HL-60 (cell line): Measurements from ENCODE around the gene TSGA10.
A peak's percentile ranks its signal among the peaks of the same experiment; 100 is the strongest.

Experiments used
- DNase-seq, 2 experiments: peaks; one replicate each; pipeline ENCODE4 v3.0.0-alpha.2; 2010 to 2020; ENCODE audit warnings: low read depth in 1 of 2, low spot score in 1 of 2
- H3K27ac ChIP-seq: fragments of 250-450 bp; sonication (Bioruptor Pico); replicated peaks from 2 replicates; pipeline ENCODE4 v1.5.1; 2020; ENCODE audit warnings: mild to moderate bottlenecking, moderate library complexity
- H3K27me3 ChIP-seq: fragments of 250-450 bp; sonication (Bioruptor Pico); 2 replicates; pipeline ENCODE4 v1.5.1; 2021; ENCODE audit warnings: mild to moderate bottlenecking, moderate library complexity; ENCODE audit not compliant: insufficient read depth, poor library complexity, severe bottlenecking
- H3K4me3 ChIP-seq: replicated peaks from 2 replicates; pipeline ENCODE4 v1.5.1; 2011; ENCODE audit warnings: mild to moderate bottlenecking, control low read depth, low read length; ENCODE audit not compliant: insufficient read depth
- CTCF ChIP-seq: IDR thresholded peaks from one replicate; pipeline ENCODE4 v1.5.1; 2011; ENCODE audit warnings: low read length, control low read depth, inconsistent platforms; ENCODE audit not compliant: insufficient read depth
- GABPA ChIP-seq: IDR thresholded peaks from 2 replicates; pipeline ENCODE4 v1.6.1; 2012; ENCODE audit warnings: low read depth
- POLR2AphosphoS5 ChIP-seq: IDR thresholded peaks from 2 replicates; pipeline ENCODE4 v1.6.1; 2012; ENCODE audit warnings: low read depth
- REST ChIP-seq: IDR thresholded peaks from 2 replicates; pipeline ENCODE4 v1.6.1; 2012; ENCODE audit warnings: low read depth; ENCODE audit not compliant: insufficient replicate concordance
- SPI1 ChIP-seq: IDR thresholded peaks from 2 replicates; pipeline ENCODE4 v1.6.1; 2012; ENCODE audit warnings: low read depth, mild to moderate bottlenecking, borderline replicate concordance

Gene TSGA10

GRCh38 chr2:99150706-99151105 lies 4.0 kb downstream of the TSGA10 start:
- TF ChIP-seq GABPA (0 out of 2 replicates have a peak, but pooled peaks have one; percentile 8), SPI1 (no peak)
- DNase-seq, result peak; percentile 55 to 75

GRCh38 chr2:99141110-99142108 lies 13.3 kb downstream of the TSGA10 start, which contains the start of gene C2orf15:
Gene C2orf15 (plus strand): TSS chr2:99141707. CDS start chr2:99150559, 8,852 bp downstream.
- TF ChIP-seq GABPA (no peak), SPI1 (0 out of 2 replicates have a peak, but pooled peaks have one; percentile 1), REST (no peak), CTCF (no peak), POLR2AphosphoS5 (no peak; the same call in 1 of the 2 replicates)
- H3K27me3 ChIP-seq, result no peaks in the 10 kb centered on the region
- peak within 1 kb of the TSS; percentile 99 for H3K4me3 ChIP-seq
- DNase-seq, result peak; percentile 78 to 94
- peak within 1 kb of the TSS; percentile 57 for H3K27ac ChIP-seq

More at GRCh38 chr2:99150706-99151105, 4.0 kb downstream of the TSGA10 start:
- H3K27ac ChIP-seq, result peak overlapping the region; percentile 89
- H3K27me3 ChIP-seq, result no peaks in the 10 kb centered on the region
- H3K4me3 ChIP-seq, result no peak overlapping the region

- DNase-seq, result no peak
- Histone ChIP-seq H3K27me3 (no peaks in the 10 kb centered on the region), H3K4me3 (peak overlapping the region; percentile 99), H3K27ac (peak overlapping the region; percentile 57)
- TF ChIP-seq POLR2AphosphoS5 (no peak), SPI1 (no peak), CTCF (no peak), GABPA (no peak), REST (no peak)
Observed at GRCh38 chr2:99140860-99141109, 14.0 kb downstream of the TSGA10 start.

GRCh38 chr2:99140056-99140859 lies 14.5 kb downstream of the TSGA10 start:
- peak overlapping the region; percentile 57 for H3K27ac ChIP-seq
- H3K4me3 ChIP-seq, result peak overlapping the region; percentile 99
- TF ChIP-seq CTCF (no peak), POLR2AphosphoS5 (no peak), GABPA (no peak), REST (no peak), SPI1 (no peak)
- no peak for DNase-seq
- no peaks in the 10 kb centered on the region for H3K27me3 ChIP-seq
